Epidermal melanocyte (primary cell): ENCODE data around the gene RNF187.
A peak's percentile ranks its signal among the peaks of the same experiment; 100 is the strongest.
"Not testable (repeated sequence)": the region's sequence is repeated elsewhere in the genome, so short reads cannot be mapped to it uniquely, and the experiment has no call there.

ENCODE experiments used
- DNase-seq: peaks from one replicate; pipeline ENCODE4 v3.0.0; 2011; ENCODE audit warnings: low spot score; ENCODE audit not compliant: insufficient read length

RNF187 gene

DNA sequence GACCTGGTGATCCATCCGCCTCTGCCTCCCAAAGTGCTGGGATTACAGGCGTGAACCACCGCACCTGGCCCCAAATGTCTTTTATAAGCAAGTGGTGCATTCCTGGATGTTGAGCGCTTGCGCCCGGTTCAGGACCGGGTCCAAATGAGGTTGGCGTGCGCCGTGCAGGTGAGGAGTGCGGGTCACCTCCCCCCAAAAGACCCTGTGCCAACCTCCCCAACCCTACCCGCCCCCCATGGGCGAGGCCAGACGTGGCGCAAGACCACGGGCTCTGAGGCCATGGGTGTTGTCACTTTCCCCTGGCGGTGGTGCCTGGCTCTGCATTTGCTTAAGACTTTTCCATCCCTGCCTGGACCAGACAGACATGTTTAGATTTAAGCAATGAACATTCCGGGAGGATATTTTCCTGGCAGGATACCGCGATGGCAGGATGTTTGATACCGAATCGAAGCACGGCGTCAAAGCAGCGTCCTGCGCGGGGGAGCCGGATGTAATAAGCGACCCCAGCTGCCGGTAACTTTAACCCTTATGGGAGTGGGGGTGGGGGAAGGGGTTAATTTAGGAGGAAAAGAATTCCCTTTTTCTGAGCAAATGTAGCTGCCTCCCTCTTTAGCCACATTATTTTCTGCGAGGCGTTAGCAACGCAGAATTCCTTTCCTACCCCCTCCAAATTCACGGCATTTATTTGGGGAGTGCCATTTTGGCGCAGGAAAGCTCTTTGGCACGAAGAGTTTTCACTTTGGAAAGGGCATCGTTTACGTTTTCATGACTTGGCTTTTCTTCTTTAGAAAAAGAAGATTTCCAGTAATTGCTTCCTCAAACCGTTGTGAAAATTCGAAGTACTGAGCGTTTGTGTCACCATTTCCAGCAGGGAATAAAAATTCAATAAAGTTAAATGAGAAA is 27.8 kb upstream of the RNF187 start:
- peak; percentile 57 for DNase-seq

DNA sequence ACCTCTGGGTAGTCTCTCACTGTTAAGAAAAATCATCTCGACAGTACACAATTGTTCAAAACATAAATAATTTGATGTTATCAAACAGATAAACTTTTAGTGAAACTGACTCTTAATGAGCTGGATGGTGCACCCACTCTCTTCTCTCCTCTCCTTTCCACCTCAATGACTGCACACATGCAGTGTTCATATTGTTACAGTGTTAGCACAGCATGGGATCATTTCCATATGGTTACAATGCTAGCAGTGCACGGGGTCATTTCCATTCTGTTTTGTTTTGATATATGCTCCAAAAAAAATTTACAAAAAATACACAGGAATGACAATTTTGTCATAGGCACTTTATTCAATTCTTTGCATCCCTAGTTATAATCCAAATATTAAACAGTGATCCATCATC is 26.4 kb upstream of the RNF187 start:
- DNase-seq: no peak

DNA sequence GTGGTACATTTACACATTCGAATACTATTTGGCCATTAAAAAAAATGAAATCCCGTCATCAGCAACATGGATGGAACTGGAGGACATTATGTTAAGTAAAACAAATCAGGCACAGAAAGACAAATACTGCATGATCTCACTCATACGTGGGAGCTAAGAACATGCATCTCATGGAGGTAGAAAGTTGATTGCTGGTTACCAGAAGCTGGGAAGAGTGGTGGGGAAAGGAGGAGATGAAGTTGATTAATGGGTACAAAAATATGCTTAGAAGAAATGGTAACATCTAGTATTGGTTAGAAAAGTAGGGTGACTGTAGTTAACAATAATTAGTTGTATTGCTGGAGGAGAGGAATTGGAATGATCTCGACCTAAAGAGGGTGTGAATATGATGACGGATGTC is 24.6 kb upstream of the RNF187 start:
- DNase-seq: no peak

DNA sequence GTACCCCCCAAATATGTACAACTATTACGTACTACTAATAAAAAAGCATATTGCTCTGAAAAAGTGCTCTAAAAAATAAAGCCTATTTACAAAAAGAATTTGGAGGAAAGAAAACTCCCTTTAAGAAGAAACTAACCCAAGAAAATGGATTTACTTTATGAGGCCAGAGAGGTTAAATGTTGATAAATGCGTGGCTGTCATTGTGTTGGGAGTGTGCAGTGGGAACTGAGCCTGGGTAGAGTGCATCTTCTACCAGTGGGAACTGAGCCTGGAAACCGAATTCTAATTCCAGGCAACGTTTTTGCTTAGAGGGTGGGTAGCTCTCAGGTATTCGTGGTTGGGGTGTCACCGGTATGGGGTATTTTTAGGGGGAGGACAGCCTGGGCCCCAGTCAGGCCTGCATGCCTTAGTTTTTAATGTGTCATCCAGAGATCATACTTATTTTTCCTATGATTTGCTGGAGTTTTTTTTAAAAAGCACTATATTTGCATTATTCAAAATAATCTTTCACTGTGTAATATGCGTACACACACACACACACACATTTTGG is 24.1 kb upstream of the RNF187 start:
- DNase-seq: no peak

DNA sequence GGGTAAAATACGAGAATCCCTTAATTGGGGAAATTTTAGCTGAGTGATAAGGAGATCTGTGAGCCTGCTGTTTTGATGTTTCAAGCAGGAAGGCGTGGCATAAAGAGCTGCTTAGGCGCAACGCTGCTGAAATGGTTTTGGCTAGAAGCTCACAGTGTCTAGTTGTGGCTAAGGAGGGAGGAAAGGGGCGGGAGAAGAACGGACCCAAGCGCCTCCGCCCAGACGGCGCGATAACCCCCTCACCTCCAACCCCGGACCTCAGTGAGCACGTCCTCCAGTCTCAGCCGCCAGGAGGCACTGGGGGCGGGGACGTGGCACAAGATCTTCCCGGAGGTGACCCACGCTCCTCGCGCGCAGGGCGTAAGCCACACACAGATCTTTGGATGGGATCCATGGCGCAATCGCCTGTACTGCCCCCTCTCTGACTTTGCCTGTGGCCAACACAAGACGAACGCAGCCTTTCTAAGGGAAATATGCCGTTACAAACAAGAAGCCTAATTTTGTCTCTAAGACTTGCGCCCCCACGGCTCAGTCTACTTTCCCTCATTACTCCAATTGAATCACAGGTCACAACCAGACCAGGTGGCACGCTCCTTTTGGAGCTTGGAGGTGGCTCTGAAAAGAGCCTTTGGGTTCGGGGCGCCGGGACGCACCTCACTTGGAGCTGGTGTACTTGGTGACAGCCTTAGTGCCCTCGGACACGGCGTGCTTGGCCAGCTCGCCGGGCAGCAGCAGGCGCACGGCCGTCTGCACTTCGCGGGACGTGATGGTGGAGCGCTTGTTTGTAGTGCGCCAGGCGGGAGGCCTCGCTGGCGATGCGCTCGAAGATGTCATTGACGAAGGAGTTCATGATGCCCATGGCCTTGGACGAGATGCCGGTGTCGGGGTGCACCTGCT is 23.4 kb upstream of the RNF187 start:
- DNase-seq: no peak

DNA sequence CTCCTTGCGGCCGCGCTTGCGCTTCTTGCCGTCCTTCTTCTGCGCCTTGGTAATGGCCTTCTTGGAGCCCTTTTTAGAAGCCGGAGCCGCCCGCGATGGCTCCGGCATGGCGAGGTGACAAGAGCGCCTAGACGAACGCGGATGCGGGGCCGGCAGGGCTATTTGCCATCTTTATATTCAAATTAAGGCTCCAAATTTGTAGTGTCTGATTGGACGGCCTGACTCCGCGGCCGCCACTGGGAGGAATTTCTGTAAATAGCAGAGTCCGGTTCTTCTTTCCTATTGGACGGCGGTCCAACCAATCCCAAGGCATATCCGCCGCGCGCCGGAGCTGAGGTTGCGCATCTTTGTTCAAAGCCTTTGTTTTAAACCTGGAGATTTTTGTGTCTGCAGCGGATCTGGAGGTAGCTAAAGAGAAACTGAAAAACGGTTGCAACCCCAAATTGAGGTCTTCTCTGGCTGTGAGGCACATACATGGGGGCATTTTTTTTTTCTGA is 22.6 kb upstream of the RNF187 start:
- peak; percentile 89 for DNase-seq

DNA sequence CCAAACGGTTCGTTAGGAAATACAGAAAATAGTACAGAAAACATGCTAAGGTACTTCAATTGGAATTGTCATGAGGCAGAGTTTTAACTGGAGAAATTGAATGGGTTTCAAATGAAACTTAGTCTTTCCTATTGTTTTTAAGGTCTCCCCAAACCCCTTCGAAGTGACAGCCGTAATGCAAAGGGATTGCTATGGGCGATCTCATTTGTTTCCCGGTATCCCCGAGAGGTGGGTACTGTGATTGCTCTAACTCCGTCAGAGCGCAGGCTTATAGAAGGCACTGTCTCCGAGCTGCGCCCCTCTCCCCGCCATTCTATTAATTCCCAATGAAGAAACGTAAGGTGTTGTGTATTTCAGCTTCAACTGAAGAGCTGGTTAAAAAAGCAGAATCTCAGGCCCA is 22.0 kb upstream of the RNF187 start:
- no peak for DNase-seq

DNA sequence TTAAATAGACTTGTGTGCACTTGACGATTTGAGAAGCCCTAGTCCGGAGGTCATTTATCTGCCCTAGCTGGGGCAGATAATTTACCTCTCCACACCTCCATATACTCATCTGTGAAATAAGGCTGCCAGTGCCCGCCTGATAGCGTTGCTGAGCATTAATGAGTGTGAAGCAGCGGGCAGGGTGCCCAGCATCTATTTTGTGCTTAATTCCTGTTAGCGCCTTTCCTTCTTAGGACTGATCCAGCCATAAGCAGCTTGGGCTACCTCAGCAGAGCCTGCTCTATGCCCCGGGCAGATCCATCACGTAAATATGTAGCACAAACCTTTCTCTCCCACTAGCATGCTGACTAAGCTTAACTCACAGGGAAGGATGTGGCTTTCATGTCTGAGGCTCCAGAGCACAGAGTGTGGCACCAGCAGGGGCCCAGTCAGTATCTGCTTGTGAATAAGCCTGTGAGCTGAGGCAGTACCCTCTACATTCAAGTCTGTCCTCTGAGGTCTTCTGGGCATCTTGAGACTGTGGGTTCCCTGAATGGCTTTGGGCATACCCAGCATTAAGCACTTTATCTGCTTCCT is 21.5 kb upstream of the RNF187 start:
- DNase-seq: no peak

DNA sequence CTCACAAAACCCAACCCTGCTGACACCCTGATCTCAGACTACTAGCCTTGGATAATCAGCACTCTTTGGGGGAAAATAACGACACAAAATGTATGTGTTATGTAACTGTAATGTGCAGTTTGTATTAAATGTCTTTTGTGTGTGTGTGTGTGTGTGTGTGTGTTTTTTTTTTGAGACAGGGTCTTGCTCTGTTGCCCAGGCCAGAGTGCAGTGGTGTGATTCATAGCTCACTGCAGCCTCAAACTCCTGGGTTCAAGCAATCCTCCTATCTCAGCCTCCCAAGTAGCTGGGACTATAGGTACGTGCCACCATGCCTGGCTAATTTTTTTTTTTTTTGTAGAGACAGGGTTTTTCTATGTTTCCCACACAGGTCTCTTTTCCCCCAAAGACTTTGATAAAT is 19.0 kb upstream of the RNF187 start:
- not testable (repeated sequence) for DNase-seq

DNA sequence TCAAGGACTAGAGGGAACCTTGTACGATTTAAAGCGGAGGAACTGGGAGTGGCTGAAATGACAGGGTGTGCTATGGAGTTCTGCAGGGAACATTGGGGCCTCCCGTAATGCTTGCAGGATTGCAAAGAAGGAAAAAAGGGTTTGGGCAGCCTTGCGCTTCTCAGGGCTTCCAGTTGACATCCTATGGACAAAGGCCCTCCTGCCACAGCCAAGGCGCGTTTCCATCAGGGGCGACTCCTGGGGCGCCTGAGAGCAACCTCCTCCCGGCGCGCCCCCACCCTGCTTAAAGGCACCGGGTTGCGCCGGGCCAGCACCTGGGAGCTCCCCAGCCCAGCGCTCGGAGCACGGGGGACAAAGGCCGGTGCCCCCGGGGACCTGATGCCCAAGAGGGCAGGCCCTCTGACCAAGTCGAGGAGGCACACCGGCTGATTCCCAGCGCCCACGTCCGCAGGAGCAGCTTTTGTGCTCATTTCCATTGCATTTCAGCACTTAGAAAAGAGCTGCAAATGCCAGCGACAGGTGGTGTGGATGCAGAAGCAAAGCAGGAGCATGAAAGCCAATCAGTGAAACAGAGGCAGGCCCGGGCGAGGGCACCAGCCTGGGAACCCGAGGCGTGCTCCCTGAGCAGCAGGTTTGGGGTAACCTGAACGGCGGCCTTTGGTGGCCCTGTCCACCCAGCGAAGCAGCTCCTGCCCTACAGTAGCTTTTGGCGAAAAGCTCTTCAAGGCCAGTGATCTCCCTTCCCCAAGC is 17.6 kb upstream of the RNF187 start:
- no peak for DNase-seq

DNA sequence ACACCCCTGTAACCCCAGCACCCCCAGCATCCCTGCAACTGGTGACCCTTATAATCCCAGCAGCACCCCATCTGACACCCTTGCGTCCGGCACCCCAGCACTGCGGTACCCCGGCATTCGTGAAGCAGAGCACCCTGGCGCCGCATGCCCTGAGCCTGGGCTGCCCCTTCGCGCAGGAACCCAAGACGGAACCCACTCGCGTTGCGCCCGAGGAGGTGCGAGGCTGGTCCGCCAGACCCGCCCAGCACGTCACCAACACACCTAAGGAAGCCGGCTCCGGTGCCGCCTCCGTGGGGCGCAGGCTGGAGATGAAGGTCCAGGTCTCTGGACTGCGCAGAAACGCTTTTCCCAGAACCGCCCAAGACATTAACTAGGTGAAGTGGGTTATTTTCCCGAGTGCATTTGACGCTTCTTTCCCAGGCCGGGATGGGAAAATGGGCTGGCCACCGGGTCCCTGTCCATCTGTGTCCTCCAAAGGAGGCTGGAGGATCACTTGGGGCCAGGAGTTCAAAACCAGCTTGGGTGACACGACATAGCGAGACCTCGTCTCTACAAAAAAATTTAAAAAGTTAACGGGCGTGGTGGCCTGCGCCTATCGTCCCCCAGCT is 15.9 kb upstream of the RNF187 start:
- DNase-seq: no peak

DNA sequence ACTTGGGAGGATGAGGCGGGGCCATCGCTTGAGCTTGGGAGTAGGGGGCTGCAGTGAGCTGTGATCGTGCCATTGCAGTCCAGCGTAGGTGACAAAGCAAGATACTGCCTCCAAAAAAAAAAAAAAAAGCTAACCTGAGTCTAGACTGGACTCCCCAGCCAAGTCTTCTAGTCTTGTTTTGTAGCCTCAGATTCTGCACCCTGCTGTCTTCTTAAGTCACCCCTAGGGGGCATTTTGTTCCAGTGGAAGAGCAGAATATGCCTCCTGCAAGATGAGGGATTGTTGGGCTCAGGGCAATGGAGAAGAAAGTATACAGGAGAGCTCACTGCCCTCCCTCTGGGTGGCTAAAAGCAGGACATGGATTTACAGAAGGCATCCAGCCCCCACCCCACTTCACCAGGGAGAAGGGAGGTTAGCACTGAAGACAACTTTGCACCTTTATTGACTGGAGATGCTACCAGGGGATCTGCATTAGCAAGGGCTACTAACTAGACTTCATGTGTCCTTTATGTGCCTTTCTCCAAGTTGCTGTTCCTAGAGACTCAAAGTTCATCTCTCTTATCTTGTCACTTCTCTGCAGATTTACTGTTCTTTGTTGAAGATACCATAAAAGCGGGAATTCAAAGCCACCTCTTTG is 15.3 kb upstream of the RNF187 start:
- no peak for DNase-seq

DNA sequence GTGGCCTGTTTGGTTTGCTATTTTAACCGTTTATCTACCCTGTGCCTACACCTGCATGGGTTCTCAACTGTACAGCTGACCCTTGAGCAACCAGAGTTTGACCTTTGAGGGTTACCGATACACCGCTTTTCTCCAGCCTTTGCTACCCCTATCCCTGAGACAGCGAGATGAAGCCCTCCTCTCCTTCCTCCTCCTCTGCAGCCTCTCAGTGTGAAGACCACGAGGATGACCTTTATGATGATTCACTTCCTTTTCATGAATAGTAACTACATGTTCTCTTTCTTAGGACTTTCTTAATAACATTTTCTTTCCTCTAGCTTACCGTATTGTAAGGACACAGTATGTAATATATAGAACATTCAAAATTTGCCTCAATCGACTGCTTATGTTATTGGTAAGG is 14.5 kb upstream of the RNF187 start:
- DNase-seq: no peak

DNA sequence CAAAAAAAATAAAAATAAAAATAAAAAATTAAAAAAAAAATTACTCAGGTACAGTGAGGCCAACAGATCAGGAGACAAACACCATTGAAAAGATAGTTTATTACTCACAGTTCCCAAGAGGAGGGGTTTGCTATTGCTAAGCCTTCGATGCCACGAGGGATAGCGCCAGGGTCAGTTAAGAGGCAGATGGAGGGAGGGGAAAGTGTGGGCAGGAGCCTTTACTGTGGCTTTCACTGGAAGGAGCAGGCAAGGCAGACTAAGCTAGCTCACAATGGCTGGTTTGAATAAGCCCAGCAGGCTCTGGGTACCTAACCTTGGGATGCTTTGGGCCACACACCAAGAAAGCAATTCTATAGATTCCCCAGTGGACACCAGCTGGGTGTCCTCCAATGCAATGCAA is 12.7 kb upstream of the RNF187 start:
- DNase-seq: no peak

DNA sequence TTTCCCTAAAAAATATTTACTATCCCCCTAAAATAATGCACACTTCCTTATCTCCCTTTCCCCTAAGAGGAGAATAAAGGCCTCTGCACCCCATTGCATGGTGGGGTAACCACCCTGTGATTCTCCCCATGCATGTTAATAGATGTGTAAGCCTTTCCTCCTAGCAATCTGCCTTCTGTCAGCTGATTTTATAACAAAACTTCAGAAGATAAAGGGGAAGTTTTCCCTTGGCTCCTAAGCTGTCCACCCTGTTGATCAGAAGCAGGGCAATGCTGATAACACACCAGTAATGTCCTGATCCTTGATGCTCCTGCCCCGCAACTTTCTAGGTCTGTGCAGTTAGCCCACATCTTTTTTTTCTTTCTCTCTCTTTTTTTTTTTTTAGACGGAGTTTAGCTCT is 11.4 kb upstream of the RNF187 start:
- no peak for DNase-seq

DNA sequence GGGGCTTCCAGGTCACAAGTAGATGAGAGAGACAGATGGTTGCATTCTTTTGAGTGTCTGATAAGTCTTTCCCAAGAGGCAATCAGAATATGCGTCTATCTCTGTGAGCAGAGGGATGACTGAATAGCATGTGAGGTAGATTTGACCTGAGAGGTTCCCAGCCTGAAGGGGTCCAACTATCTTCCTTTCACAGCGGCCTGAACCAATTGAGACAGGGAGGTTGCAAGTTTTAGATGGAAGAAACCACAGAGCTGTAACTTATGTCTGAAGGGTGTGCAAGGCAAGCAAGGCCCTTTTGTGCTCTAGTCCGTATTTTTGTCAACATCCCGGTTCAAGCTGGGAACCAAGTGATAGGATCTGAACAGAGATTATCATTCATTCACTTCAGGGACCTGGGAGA is 9.9 kb upstream of the RNF187 start:
- DNase-seq: no peak

DNA sequence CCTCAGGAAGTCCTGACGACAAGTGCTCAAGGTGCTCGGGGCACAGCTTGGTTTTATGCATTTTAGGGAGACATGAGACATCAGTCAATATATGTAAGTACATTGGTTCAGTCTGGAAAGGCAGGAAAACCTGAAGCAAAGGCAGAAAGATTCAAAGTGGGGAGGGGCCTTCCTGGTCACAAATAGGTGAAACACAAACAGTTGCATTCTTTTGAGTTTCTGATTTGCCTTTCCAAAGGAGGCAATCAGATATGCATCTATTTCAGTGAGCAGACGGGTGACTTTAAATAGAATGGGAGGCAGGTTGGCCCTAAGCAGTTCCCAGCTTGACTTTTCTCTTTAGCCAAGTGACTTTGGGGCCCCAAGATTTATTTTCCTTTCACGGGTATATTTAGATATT is 8.9 kb upstream of the RNF187 start:
- no peak for DNase-seq

DNA sequence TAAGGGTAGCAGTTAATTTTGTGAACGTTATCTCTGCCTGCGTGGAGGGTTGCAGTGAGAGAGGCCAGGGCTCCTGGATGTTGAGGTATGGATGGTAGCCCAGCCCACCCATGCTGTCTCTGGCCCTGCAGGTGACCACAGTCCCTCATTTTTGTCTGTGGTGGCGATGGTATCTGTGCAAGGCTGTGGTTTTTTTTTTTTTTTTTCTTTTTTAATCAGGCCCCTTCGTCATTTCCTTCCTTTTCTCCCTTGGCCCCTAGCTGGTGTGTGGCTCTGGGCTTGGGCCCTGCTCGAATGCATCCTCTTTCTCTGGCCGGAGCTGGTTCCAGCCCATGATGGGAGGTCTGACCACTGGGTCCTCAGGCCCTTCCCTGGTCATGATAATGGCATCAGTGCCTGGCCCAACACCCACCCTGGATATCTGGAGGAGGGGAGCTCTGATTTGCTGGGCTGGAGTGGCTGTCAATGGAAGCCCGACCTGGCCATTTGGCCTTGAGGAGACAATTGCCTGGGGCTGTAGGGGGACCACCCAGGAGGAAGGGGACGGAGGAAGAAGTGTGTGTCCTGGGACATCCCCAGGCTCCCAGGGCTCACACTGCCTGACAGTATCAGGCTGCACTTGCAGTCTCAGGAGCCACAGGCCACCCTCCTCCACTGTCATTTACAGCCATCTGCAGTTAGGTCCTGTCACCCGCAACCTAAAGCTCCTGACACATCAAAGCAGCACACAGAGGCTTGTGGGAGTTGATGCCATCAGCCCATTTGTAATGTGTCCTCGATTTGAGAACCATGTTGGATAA is 8.1 kb upstream of the RNF187 start:
- no peak for DNase-seq

DNA sequence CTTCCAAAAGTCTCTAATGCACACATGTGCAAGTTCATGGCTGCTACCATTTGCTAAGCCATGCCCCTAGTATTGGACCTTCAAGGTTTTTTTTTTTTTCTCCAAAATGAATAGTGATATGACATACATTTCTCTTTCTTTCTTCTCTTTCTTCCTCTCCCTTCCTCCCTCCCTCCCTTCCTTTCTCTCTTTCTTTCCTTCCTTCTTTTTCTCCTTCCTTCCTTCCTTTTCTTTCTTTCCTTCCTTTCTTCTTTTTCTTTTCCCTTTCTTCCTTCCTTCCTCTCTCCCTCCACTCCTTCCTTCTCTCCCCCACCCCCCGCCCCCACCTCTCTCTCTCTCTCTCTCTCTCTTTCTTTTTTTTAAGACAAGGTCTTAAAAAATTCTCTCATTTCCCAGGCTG is 3.4 kb upstream of the RNF187 start:
- DNase-seq: no peak
